GM19043 (cell line): ENCODE measurements around the gene ZSCAN20.

Experiments
- ATAC-seq: cut with Tn5 transposase; IDR thresholded peaks from one replicate; pipeline ENCODE4 v1.9.1; 2021; ENCODE audit warnings: low read depth; ENCODE audit not compliant: unreplicated experiment

Gene ZSCAN20

DNA sequence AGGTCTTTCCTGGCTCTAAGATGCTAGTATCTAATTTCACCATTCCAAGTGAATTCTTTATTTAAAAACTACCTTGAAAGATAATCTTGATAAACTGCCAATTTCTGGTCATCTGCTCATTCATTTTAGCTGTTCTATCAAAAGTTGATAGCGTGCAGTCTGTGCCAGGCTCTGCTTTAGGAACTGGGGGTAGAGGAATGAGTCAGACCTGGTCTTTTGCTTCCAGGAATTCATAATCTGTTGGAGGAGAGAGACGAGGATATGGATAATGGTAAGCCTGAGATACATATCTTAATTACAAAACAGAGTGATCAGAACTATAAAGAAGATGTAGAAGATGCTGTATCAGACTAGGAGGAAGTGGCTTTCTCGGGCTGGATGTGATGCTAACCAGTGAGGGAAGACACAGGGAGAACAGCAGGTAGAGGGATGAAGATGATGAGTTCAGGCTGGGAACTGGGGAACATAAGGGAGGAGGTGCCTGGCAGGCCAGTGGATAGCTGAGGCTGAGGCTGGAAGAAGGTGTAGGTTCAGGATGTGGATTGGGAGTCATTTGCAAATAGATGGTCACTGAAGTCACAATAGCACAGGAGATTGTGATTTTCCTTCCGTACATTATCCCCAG lies 29.3 kb upstream of the ZSCAN20 start:
- ATAC-seq, result no peak

DNA sequence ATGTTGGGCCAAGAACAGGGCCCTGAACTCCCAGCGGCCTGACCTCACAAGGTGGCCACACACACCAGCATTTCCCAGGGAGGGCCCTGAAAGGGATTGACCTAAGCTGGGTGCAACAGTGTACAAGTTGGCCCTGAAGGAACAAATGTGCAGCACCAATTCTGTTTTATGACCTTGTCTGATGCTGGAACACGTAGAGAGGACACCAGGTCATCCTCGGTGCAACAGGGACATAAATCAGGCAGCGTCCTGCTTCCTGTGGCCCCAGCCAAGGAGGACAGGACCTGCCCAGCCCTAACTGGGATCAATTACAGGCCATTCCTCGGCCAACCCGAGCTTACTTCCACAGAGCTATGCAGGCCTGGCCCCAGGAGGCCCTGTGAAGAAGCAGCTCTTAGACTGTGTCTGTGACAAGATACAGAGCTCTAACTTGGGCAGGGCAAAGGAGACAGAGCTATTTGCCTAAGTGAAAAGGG lies 28.7 kb upstream of the ZSCAN20 start:
- ATAC-seq, result no peak

- no peak for ATAC-seq
Observed at GRCh38 chr1:33445108-33445507, 27.3 kb upstream of the ZSCAN20 start.

DNA sequence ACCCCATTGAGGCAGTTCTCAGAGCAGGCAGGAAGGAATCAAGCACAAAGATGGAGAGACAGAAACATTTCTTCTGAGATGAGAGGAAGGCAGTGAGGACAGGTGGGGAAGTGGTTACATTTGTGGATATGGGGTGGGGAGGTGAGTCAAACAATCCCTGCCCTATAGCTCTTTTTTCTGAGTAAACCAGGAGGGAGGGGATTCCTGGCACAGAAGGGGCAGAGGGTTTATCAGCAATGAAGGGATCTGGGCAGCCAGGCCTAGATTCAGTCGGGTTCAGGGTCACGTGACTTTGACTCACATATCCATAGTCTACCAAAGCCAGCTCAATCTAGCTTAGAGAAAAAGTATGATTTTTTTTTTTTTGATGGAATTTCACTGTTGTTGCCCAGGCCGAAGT lies 25.9 kb upstream of the ZSCAN20 start:
- ATAC-seq, result no peak

GRCh38 chr1:33454646-33455282 lies 17.7 kb upstream of the ZSCAN20 start:
- ATAC-seq, result no peak

DNA sequence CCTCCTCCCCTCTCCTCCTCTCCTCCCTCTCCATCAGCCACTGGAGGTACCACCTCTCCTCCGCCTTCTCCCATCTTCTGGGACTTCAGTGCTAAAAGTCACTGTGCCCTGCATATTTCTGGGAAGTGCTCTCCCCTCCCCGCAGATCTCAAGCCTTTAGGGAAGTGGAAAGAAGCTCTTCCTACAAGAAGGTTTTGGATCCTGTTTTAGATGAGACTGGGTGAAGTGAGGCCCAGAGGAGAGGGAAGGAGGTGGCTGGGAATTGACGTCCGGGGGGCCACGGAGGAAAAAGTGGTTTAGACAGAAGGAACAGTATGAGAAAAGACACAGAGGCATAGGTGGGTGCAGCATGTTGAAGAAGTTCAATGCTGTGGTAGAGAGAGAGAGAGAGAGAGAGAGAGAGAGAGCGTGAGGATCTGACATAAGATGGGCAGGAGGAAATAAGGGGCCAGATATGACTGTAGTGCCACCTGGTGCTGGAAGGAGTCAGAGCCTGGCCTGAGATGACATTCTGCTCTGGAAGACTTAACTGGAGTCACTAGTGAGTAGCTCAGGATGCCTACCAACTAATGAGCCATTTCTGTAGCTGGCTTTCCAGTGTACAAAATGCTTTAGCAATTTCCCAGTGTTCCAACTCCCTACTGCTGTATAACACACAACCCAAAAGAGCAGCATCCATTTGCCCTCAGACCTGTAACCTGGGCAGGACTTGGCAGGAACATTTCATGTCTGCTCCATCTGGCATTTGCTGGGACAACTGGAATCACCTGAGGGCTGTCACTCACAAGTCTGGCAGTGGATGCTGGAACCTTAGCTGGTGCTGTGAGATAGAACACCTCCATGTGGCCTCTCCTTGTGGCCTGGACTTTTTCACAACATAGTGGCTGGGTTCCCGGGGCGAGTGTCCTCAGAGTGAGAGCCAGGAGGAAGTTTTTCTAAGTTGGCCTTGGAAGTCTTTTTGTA lies 16.6 kb upstream of the ZSCAN20 start:
- ATAC-seq, result no peak

GRCh38 chr1:33456502-33456886 lies 16.0 kb upstream of the ZSCAN20 start:
- no peak for ATAC-seq

GRCh38 chr1:33459691-33460090 lies 12.8 kb upstream of the ZSCAN20 start:
- ATAC-seq, result no peak

DNA sequence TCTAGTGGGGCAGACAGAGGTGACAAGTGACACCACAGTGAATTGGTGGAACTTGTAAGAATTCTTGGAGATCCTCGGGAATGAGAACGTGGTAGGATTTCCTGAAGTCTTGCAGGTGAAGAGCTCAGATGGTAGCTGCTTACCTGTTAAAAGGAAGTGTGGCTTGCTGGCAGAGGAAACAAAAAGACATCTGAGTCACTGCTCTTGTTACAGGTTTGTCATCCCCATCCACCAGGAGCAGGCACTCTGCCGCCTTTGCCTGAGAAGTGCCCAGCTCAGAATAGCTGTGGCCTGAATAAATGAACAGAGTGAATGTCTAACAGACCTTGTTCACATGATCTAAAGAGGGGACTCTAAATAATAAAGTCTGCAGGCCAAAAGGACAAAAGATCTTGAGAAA lies 12.3 kb upstream of the ZSCAN20 start:
- ATAC-seq, result no peak

GRCh38 chr1:33460947-33461629 lies 11.4 kb upstream of the ZSCAN20 start:
- peak; percentile 78 for ATAC-seq

DNA sequence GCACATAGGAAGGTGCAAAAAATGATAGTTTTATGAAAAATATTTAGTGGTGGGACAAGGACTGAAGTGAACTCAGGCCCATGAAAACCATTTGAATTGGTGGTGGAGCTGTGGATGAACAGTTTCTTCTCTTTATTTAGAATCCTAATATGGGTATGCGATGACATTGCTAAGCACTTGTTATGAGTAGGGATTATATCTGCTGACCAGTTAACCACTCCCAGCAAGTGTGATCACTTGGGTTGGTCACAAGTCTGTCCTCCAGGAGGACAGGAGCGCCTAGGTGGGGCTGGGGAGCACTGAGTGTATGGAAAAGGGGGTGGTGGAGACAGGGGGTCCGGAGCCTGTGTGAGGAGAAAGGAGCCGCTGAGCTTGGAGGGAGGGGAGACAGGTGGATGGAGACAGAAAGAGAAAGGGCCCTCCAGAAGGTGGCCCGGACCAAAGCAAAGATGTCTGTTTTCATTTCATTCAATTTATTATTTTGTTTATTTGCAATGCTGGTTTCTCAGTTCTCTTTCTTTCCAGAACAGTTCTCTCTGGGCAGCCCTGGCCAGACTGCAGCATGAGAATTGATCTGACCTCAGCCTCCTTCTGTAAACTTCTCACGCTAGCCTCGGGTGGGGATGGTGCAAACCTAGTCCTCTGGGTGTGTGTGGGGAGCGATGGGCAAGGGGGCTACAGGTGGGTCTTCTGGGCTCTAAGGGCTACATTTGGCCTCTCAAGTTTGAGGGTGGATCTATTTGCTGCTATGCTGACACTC lies 9.9 kb upstream of the ZSCAN20 start:
- no peak for ATAC-seq

GRCh38 chr1:33464552-33464951 lies 7.9 kb upstream of the ZSCAN20 start:
- ATAC-seq, result no peak

DNA sequence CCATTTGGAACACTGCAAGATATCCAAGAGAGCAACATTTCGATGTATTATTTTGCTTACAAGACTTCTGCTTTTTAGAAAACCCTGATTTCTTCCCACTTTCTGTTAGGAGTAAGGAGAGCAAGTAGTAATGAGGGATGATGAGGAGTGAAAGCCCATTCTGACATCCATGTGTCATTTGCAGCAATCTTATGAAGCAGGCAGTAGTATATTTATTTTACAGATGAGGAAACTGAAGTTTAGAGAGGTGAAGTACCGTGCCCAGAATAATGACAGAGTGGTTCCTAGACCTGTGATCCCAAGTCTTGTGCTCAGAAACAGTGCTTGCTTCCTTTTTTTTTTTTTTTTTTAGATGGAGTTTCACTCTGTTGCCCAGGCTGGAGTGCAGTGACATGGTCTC lies 7.1 kb upstream of the ZSCAN20 start:
- no peak for ATAC-seq

GRCh38 chr1:33466159-33466558 lies 6.3 kb upstream of the ZSCAN20 start:
- no peak for ATAC-seq

DNA sequence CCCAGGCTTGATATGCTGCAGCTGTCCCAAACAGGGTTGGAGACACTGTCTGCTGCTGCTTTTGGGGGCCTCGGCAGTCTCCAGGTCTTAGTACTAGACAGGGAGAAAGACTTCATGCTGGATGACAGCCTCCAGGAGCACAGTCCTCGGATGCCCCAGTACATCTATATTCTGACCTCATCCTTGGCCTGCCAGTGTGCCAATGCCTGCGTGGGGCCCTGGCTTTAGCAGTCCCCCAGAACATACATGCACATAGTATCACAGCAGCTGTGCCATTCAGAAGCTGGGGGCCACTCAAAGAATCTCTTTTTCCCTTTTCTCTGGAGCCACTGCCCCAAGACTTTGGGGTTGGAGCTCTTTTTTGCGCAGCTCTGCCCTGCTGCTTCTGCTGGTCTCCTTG lies 4.4 kb upstream of the ZSCAN20 start:
- ATAC-seq, result no peak

DNA sequence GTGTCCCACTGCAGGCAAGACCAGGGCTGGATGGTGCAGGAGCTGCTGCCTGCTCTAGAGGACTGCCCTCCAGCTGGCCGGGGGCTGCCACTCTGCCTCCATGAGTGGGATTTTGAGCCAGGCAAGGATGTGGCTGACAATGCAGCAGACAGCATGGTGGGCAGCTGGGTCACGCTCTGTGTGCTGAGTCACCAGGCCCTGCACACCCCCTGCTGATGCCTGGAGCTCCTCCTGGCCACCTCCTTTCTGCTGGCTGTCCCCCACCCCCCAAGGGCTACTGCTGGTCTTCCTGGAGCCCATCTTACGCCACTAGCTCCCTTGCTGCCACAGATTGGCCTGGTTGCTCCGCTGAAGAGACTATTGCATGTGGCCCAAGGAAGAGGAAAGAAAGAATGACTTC lies 3.9 kb upstream of the ZSCAN20 start:
- ATAC-seq, result no peak

- no peak for ATAC-seq
Observed at GRCh38 chr1:33468967-33469366, 3.5 kb upstream of the ZSCAN20 start.

DNA sequence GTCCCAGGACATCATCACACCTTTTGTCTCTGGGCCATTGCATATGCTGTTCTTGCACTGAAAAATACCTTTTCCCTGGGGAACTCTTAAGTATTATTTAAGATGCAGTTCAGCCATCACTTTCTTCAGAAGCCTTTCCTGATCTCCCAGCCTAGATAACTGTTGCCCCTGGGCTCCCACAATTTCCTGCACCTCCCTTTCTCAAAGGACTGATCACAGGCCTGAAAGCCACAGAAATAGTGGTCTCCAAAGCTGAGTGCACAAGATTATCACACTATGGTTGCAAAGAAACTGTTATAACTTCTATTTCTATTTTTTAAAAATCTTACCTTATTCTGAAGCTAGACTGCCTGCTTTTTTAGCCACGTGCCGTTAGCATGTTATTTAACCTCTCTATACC lies 2.8 kb upstream of the ZSCAN20 start:
- ATAC-seq, result no peak

GRCh38 chr1:33470495-33471012 lies 1.9 kb upstream of the ZSCAN20 start:
- peak; percentile 35 for ATAC-seq

DNA sequence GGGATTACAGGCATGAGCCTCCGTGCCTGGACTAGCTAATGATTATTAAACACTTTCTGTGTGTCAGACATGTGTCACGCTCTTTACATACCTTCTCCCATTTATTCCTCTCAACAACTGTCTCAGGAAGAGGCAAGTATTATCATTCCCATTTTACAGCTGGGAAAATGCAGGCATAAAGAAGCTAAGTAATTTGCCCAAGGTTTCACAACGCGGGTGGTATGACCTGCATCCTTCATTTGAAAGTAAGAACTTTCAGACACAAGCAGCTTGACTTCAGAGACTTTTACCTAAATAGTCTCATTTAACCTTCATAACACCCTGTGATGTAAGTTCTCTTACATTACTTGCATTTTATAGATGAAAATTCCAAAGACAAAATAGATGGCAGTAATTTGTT lies 1.0 kb upstream of the ZSCAN20 start:
- ATAC-seq, result no peak
